ENCODE data around the gene TEX54.

Gene TEX54

GRCh38 chr11:62882431-62882749, 49.7 kb upstream of the TEX54 start (continued):
- no peak for TF ChIP-seq ZNF639 (tag by site-specific recombination; IDR thresholded peaks at IDR 0.05)
- no peak for TF ChIP-seq ZNF670 (tag by site-specific recombination; IDR thresholded peaks at IDR 0.05; ENCODE audit: low read depth)
- TF ChIP-seq ZNF521 (tag by site-specific recombination; IDR thresholded peaks at IDR 0.05), result no peak
- no peak for TF ChIP-seq ZNF148 (tag by site-specific recombination; IDR thresholded peaks at IDR 0.05; ENCODE audit: borderline replicate concordance)
- no peak for TF ChIP-seq ZNF19 (tag by site-specific recombination; IDR thresholded peaks at IDR 0.05; ENCODE audit: low read depth)

GRCh38 chr11:62881579-62882430, 49.2 kb upstream of the TEX54 start:
- CTCF ChIA-PET, result interaction anchor here (1.0 to 2.4 kb wide), 6 partner anchors 8 to 96 kb away, joined by 3 to 10 read pairs (median 3); no protein-coding TSS in a partner anchor
- TF ChIP-seq OSR2 (tag by site-specific recombination; IDR thresholded peaks at IDR 0.05), result no peak
- TF ChIP-seq ZNF704 (tag by site-specific recombination; IDR thresholded peaks at IDR 0.05), result no peak
- TF ChIP-seq ZNF18 (tag by site-specific recombination; IDR thresholded peaks at IDR 0.05), result no peak
- peak; percentile 98 for TF ChIP-seq ZNF423 (tag by site-specific recombination; IDR thresholded peaks at IDR 0.05)
- no peak for TF ChIP-seq ZNF747 (tag by site-specific recombination; IDR thresholded peaks at IDR 0.05)
- TF ChIP-seq ZNF501 (tag by site-specific recombination; IDR thresholded peaks at IDR 0.05), result no peak
- TF ChIP-seq ZNF335 (tag by site-specific recombination; conservative IDR thresholded peaks at IDR 0.05), result 0 out of 2 replicates have a peak, but pooled peaks have one; percentile 4
- no peak for TF ChIP-seq ZNF214 (tag by site-specific recombination; IDR thresholded peaks at IDR 0.05; ENCODE audit: borderline replicate concordance)
- TF ChIP-seq PBX3 (CRISPR knock-in tag; IDR thresholded peaks at IDR 0.05), result no peak
- TF ChIP-seq WT1 (tag by site-specific recombination; IDR thresholded peaks at IDR 0.05), result peak; percentile 90
- TF ChIP-seq ZNF26 (tag by site-specific recombination; IDR thresholded peaks at IDR 0.05), result no peak
- peak; percentile 68 for TF ChIP-seq GLIS2 (tag by site-specific recombination; IDR thresholded peaks at IDR 0.05)
- no peak; the same call in 1 of the 2 replicates for TF ChIP-seq ZNF341 (tag by site-specific recombination; IDR thresholded peaks at IDR 0.05; ENCODE audit: low read depth)
- no peak for TF ChIP-seq ZNF701 (tag by site-specific recombination; IDR thresholded peaks at IDR 0.05)
- TF ChIP-seq ZNF514 (tag by site-specific recombination; IDR thresholded peaks at IDR 0.05), result no peak
- TF ChIP-seq ZNF148 (tag by site-specific recombination; IDR thresholded peaks at IDR 0.05; ENCODE audit: borderline replicate concordance), result no peak
- TF ChIP-seq ZNF626 (tag by site-specific recombination; IDR thresholded peaks at IDR 0.05), result no peak
- TF ChIP-seq SP2 (tag by site-specific recombination; IDR thresholded peaks at IDR 0.05), result peak; percentile 68
- no peak for TF ChIP-seq ZNF654 (tag by site-specific recombination; IDR thresholded peaks at IDR 0.05; ENCODE audit: low read depth)

More at GRCh38 chr11:62881579-62882430, 49.2 kb upstream of the TEX54 start:
- POLR2A ChIA-PET, result interaction anchor here (0.5 to 8.7 kb wide), 37 partner anchors 9 to 1126 kb away, joined by 3 to 91 read pairs (median 5); partner anchors contain the start of genes C11orf98, CSKMT, GANAB and HNRNPUL2
- Histone ChIP-seq H3K9me3 (ENCODE audit: control insufficient read depth, insufficient read depth, low read depth, low read length) (no peaks in the 10 kb centered on the region), H3K36me3 (ENCODE audit: control insufficient read depth in 2 of 2, insufficient read depth in 1 of 2, low read length in 2 of 2) (peaks cover 19 to 77% of the 10 kb centered on the region in 2 experiments; a peak in 2 of 3 replicates), H3K4me1 (ENCODE audit: control insufficient read depth, insufficient read depth, low read length) (no peaks in the 10 kb centered on the region), H3K27ac (ENCODE audit: extremely low read depth, low read depth, low read length) (peak overlapping the region; percentile 98), H3K4me3 (ENCODE audit: low read depth, low read length) (peak overlapping the region; percentile 93)

Data from HEK293 (cell line).